Lower lobe of right lung (tissue), 2 donors: ENCODE data around the gene MAPK4. TPM values are rescaled to one million over a fixed set of nuclear protein-coding genes. Genes with fewer than 3 reads are reported as not detected.
"Not testable (repeated sequence)": the region's sequence is repeated elsewhere in the genome, so short reads cannot be mapped to it uniquely, and the experiment has no call there.

Experiments used
- ATAC-seq, 2 donors: fragments of 200-7000 bp; cut with Tn5 transposase; one replicate each; pipeline ENCODE4 v1.9.1; 2020 to 2022; ENCODE audit warnings: mild to moderate bottlenecking in 2 of 2, moderate library complexity in 2 of 2
- DNase-seq: peaks from one replicate; pipeline ENCODE4 v3.0.0-alpha.2; 2020
- H3K27ac ChIP-seq: fragments of 200-600 bp; one replicate; pipeline ENCODE4 v1.8.0; 2022
- H3K27me3 ChIP-seq: fragments of 200-600 bp; one replicate; pipeline ENCODE4 v1.8.0; 2022; ENCODE audit warnings: low read depth
- H3K36me3 ChIP-seq: fragments of 200-600 bp; one replicate; pipeline ENCODE4 v1.8.0; 2022; ENCODE audit warnings: mild to moderate bottlenecking
- H3K4me1 ChIP-seq: fragments of 200-600 bp; one replicate; pipeline ENCODE4 v1.8.0; 2022
- H3K4me3 ChIP-seq: fragments of 200-600 bp; one replicate; pipeline ENCODE4 v1.8.0; 2022; ENCODE audit warnings: mild to moderate bottlenecking
- H3K9me3 ChIP-seq: fragments of 200-600 bp; one replicate; pipeline ENCODE4 v1.8.0; 2022
- intact Hi-C: fragments of 100-400 bp; cut with DNase I; formaldehyde crosslinking; loops from one replicate; pipeline ENCODE4 v1.11.0; 2022
- total RNA-seq: library from RNA; stranded (reverse); fragmentation: NEBNext Ultra II Directional; extraction: Animal tissue kit (Norgen Biotek cat#: 25700); gene quantifications from one replicate; pipeline ENCODE4 v1.2.1, GENCODE V29; 2021
- TF ChIP-seq, protein P1 (sequence below): fragments of 200-600 bp; IDR thresholded peaks from one replicate; pipeline ENCODE4 v1.8.0; 2022; ENCODE audit warnings: antibody characterized with exemption, mild to moderate bottlenecking
- donor health status: DM: no; HTN: yes; CAD: no; lungs with severe emphysema.

Gene MAPK4
- total RNA-seq, 1 donor from 2014 or later = 2.9 TPM

DNA sequence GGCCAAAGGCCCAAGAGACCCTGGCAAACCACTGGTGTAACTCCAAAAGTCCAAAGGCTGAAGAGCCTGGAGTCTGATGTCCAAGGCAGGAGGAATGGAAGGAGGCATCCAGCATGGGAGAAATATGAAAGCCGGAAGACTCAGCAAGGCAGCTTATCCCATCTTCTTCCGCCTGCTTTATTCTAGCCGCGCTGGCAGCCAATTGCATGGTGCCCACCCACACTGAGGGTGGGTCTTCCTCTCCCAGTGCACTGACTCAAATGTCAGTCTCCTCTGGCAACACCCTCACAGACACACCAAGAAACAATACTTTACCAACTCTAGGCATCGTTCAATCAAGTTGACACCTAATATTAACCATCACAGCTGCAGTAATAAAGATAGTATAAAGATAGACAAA is 34.1 kb downstream of the MAPK4 start:
- Histone ChIP-seq H3K36me3 (no peaks in the 10 kb centered on the region), H3K27ac (no peak overlapping the region), H3K4me1 (no peaks in the 10 kb centered on the region), H3K4me3 (no peak overlapping the region), H3K27me3 (no peaks in the 10 kb centered on the region), H3K9me3 (no peaks in the 10 kb centered on the region)
- ATAC-seq = no peak
- no peak for DNase-seq
- TF ChIP-seq, protein P1, sequence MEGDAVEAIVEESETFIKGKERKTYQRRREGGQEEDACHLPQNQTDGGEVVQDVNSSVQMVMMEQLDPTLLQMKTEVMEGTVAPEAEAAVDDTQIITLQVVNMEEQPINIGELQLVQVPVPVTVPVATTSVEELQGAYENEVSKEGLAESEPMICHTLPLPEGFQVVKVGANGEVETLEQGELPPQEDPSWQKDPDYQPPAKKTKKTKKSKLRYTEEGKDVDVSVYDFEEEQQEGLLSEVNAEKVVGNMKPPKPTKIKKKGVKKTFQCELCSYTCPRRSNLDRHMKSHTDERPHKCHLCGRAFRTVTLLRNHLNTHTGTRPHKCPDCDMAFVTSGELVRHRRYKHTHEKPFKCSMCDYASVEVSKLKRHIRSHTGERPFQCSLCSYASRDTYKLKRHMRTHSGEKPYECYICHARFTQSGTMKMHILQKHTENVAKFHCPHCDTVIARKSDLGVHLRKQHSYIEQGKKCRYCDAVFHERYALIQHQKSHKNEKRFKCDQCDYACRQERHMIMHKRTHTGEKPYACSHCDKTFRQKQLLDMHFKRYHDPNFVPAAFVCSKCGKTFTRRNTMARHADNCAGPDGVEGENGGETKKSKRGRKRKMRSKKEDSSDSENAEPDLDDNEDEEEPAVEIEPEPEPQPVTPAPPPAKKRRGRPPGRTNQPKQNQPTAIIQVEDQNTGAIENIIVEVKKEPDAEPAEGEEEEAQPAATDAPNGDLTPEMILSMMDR = no peak
- intact Hi-C loops = no loop called here

GRCh38 chr18:50594942-50595341 is 35.1 kb downstream of the MAPK4 start:
- Histone ChIP-seq H3K36me3 (no peaks in the 10 kb centered on the region), H3K27ac (no peak overlapping the region), H3K4me3 (no peak overlapping the region), H3K4me1 (no peaks in the 10 kb centered on the region), H3K27me3 (no peaks in the 10 kb centered on the region), H3K9me3 (no peaks in the 10 kb centered on the region)
- no peak for DNase-seq
- ATAC-seq = no peak
- TF ChIP-seq, protein P1 = no peak
- intact Hi-C loops = no loop called here

- ATAC-seq (peak; percentile 32 to 49), DNase-seq (no peak)
- Histone ChIP-seq H3K36me3 (no peaks in the 10 kb centered on the region), H3K27ac (no peak overlapping the region), H3K4me1 (no peaks in the 10 kb centered on the region), H3K27me3 (no peaks in the 10 kb centered on the region), H3K9me3 (no peaks in the 10 kb centered on the region), H3K4me3 (no peak overlapping the region)
- intact Hi-C loops = no loop called here
- TF ChIP-seq, protein P1 = no peak
Observed at GRCh38 chr18:50602466-50602865, 42.6 kb downstream of the MAPK4 start.

DNA sequence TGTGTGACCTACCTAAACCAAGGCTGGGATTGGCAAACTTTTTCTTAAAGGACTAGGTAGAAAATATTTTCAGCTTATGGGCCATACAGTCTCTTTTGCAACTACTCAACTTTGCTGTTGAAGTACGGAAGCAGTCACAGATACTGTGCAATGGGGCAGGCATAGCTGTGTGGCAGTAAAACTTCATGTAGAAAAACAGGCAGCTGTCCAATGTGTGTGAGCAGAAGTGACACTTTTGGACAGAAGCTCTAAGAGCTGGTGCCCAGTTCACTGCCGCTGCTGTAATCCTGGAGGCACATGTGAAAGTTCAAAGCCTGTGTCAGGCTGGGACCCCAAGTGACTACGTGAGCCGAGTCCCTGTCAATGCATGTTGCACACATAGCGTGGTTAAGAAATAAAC is 46.7 kb downstream of the MAPK4 start:
- intact Hi-C loops = no loop called here
- TF ChIP-seq, protein P1 = no peak

GRCh38 chr18:50607378-50607926 is 47.6 kb downstream of the MAPK4 start:
- H3K27me3 ChIP-seq = no peaks in the 10 kb centered on the region
- H3K27ac ChIP-seq = no peak overlapping the region
- intact Hi-C loops = no loop called here
- no peak overlapping the region for H3K4me3 ChIP-seq
- no peak for ATAC-seq
- DNase-seq = no peak
- H3K36me3 ChIP-seq = no peaks in the 10 kb centered on the region
- H3K4me1 ChIP-seq = no peaks in the 10 kb centered on the region
- TF ChIP-seq, protein P1 = no peak
- H3K9me3 ChIP-seq = no peaks in the 10 kb centered on the region

More for the DNA sequence above, 46.7 kb downstream of the MAPK4 start:
- no peaks in the 10 kb centered on the region for H3K27me3 ChIP-seq
- no peak overlapping the region for H3K27ac ChIP-seq
- no peak for ATAC-seq
- H3K9me3 ChIP-seq = no peaks in the 10 kb centered on the region
- DNase-seq = no peak
- no peaks in the 10 kb centered on the region for H3K4me1 ChIP-seq
- H3K36me3 ChIP-seq = no peaks in the 10 kb centered on the region
- no peak overlapping the region for H3K4me3 ChIP-seq

GRCh38 chr18:50609171-50609570 is 49.3 kb downstream of the MAPK4 start:
- intact Hi-C loops, H3K36me3 ChIP-seq, H3K27ac ChIP-seq, DNase-seq, H3K4me1 ChIP-seq, ATAC-seq, H3K27me3 ChIP-seq, H3K9me3 ChIP-seq, H3K4me3 ChIP-seq: not testable (repeated sequence)
